HG02759 (cell line): ENCODE measurements around the gene GABRA4.

ENCODE experiments used
- ATAC-seq: cut with Tn5 transposase; IDR thresholded peaks from one replicate; pipeline ENCODE4 v1.9.1; 2021; ENCODE audit warnings: mild to moderate bottlenecking, moderate library complexity; ENCODE audit not compliant: unreplicated experiment

Gene GABRA4

DNA sequence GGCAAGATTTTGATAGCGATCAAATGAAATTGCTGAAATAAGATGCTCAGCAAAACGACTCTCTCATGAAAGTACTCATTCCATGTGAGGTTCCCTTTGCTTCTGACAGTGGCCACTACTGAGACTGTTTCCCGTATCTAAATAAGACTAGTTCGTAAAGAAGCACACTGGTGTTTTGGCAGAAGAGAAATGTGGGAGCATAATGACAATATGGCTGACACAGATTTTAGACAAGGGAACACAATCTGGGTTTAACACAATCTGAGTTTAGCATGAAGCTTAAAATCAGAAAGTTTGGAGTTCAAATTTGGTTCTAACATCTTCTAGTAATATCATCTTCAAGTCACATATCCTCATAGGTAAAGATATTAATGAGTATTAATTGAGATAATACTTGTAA is 13.7 kb downstream of the GABRA4 start:
- no peak for ATAC-seq

- ATAC-seq = no peak
These were observed 14.1 kb downstream of the GABRA4 start for GRCh38 chr4:46979283-46979682.

DNA sequence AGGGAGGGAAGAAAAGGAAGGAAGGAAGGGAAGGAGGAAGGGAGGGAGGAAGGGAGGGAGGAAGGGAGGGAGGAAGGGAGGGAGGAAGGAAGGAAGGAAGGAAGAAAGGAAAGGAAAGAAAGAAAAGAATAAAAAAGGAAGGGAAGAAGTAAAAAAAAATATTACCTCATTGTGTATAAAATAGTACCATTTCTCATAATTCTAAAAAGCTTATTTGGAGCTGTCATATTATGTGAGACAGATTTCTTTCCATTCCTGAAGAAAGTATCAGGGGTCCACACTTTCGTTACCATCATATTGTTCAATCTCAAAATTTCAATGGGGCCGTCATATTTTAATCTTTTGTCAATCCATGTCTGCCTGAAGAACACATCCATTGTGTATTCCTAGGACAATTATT is 16.1 kb downstream of the GABRA4 start:
- ATAC-seq = no peak

DNA sequence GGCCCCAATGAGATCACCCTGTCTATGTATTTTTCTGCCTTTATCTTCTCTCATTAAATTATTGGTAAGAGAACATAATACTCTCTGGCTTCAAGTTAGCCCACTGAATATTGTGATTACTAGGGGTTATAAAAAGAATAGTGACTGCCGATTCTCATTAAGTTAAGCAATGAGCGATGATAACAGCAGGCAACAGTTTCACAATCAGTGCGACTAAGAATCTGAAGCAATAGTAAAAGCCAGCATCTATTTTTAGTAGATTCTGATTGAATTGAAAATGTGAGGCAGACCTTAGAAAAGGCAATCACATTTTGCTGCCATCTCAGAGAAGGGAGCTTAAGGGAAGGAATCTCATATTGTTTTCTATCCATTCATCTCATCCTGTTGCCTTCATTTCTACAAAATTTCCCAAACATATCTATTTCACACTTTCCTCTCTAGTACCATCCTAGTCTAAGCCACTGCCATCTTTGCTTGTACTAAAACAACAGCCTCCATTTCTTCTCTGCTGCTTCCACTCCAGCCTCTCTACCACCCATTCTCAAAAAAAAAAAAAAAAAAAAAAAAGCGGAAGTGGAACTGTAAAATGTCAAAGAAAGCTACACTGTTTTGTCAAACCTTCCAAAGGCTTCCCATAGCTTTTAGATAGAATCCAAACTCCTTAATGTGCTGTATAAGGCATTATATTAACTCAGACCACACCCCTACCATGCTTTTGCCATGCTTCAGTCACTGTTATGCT is 17.4 kb downstream of the GABRA4 start:
- peak; percentile 54 for ATAC-seq

GRCh38 chr4:46974891-46975543 is 18.4 kb downstream of the GABRA4 start:
- no peak for ATAC-seq

- no peak for ATAC-seq
These were observed 24.5 kb downstream of the GABRA4 start for GRCh38 chr4:46968847-46969246.

DNA sequence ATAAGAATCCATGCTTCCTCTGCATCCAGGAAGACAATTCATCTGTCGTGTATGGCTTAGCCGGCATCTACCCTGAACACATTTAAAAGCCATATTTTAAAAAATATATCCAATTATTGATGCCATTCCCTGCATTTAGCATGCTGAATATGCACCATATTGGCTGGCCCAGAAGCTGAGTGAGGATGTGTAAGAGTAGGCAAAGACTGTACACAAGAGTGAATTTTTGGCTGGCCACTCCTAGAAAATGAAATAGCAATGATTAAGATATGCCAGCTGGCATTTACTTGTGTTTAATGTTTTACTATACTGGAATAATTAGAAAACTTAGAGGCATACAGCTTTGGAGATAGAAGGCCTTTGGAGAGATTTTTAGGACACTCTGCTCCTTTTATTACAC is 25.8 kb downstream of the GABRA4 start:
- no peak for ATAC-seq

DNA sequence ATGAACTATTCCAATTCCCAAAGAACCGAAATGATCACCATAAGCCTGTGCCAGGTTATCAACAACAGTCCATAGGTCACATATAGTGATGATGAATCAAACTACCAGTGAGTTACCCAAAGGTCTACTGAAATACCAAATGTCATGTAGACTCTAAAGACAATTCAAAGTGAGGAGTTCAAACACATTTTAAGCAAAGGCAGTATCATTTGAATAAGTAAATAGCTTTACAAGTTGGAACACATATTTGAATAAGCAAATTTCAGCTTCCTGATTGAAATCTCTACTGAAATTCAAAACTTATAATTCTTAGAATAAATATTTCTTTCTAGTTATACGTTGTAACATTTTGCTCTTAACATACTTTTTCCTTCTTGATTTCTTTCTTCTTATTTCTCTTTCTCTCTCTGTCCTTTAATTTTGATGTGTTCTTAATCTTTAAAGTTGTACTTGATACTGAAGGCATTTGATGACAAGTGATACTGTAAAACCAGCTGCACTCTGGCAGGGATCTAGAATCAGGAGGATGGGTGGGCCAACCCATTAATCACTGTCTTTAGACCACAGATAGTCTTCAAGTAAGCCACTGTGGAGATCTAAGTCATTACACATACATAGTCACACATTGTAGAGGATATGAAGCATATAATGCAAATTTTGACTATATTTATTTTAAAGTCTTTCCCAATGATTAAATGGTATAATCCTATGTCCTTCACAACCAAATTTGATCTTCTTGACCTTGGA is 34.5 kb downstream of the GABRA4 start:
- ATAC-seq = no peak

- ATAC-seq = no peak
These were observed 36.9 kb downstream of the GABRA4 start for GRCh38 chr4:46956451-46956850.

DNA sequence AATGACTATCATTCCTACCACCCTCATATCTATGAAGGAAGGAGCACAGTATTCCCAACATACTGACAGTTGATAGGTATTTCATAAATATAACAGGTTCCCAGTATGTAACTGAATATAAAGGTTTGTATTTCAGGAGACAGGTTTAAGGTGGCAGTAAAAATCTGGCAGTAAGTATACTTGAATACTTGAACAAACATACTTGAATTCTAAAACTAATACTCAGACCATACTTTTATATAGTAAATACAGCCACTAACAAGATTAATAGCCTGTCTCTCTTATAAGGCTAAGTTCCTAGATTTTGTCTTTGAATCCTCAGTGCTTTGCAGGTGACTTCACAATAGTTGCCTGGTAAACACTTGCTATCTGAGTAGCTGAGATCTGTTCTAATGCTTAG is 37.8 kb downstream of the GABRA4 start:
- no peak for ATAC-seq

DNA sequence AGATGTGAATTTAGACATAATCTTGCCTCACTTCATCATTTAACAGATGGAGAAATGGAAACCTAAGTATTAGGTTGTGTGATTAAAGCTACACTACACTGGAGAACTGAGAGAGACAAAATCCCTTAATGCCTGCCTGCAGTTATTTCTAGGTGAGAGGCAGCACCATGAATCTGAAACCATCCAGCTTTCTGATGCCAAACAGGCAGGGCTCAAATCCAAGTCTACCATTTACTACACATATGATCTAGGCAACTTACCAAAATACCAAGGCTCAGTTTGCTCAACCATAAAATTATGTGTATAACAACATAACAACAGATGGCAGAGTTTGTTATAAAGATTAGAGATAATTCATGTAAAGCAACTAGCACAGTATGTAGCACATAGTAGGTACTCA is 38.7 kb downstream of the GABRA4 start:
- ATAC-seq = no peak

DNA sequence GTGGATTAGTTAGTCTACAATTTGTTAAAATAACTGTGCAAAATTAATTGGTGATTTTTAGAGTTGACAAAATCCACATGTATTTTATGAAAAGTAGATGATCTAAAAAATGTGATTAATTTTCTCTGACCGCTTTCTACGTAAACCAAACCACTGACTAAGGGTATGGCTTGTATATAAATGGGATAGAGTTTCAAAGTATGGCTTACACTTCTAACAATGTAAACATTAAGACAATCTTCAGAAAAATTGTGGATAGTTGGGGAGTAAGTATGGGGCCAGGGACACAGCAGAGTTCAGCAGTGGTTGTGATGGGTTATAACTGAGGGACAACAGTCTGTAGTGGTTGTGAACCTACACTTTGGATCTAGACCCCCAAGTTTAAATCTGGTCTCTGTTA is 39.8 kb downstream of the GABRA4 start:
- no peak for ATAC-seq

DNA sequence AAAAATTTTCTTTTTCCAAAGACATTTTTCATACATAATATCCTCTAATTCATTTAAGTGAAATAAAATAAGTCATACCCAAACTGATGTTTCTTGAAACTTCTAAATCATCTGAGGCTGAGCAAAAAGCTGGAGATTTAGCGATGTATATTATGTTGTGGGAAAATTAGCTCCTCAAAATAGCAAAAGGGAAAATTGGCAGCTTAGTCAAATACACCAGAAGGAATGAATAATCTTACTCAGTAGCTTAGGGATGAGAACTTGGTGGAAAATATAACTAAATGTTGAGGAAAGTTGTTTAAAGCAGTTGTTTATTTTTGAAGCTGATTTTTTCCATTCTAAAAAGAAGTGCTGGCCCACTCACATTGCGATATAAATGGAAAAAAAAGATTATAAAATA is 40.9 kb downstream of the GABRA4 start:
- ATAC-seq = no peak

DNA sequence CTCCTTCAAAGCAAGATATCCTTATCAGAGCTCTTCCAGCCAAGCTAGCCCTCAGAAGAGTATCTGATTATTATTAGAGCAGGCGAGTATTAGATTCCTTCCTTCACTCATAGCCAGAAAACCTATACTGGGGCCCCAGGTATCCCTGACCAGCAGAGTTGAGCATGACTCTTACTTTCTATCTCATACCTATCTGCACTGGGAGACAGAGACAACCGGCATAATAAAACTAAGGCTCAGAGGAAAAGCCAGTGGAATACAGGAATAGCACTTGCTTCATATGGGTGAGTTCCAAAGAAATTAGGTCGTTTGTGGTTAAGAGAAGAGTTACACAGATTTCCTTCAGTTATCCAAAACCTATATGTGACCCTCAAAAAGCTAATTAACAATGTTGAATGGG is 42.6 kb downstream of the GABRA4 start:
- no peak for ATAC-seq

- no peak for ATAC-seq
These were observed 43.6 kb downstream of the GABRA4 start for GRCh38 chr4:46949822-46950221.

DNA sequence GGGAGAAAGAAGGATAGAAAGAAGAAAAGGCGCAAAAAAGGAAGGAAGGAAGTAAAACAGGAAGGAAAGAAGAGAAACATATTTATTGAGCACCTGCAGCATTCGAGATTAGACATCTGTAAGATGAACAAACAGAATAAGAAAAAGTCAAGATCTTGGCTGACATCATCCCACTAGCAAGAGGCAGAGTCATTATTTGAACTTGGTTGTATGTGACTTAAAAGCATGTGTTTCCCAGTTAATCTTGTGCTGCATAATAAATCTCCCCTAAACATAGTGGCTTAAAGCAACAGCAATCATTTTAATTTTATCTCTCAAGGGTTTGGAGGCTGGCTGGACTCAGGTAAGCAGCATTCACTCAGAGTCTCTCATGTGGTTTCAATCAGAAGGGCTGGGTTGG is 45.8 kb downstream of the GABRA4 start:
- ATAC-seq = no peak

DNA sequence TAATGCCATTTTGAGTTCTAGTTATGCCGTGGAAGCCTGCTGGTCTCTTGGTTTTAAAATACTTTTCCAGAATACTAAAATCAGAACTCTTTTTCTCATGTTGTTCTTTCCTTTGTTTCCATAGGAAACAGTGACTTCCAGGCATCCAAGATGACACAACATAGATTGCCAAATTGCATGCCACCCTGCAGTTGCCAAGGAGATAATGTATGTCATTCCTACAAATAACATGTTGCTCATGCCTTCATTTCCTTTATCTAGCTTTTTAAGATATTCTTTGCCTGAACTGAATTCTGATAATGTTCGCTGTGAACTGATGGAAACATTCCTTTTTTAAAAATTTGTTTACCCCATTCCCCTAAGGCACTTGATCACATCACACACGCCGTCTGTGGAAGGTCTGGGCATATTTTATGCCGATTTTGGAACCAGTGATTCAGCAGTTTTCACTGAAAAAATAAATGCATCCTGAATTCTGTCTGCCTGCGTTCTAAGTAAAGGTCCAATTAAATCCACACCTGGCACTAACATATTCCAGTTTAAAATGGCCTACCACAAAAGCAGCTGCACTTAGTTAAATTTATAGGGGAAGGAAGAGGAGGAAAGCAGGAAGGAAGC is 46.4 kb downstream of the GABRA4 start:
- ATAC-seq = no peak

- no peak for ATAC-seq
These were observed 48.3 kb downstream of the GABRA4 start for GRCh38 chr4:46945062-46945461.

GRCh38 chr4:46944345-46944744 is 49.0 kb downstream of the GABRA4 start:
- ATAC-seq = no peak

- ATAC-seq = no peak
These were observed 55.9 kb downstream of the GABRA4 start for GRCh38 chr4:46937493-46937892.

- no peak for ATAC-seq
These were observed 58.7 kb downstream of the GABRA4 start for GRCh38 chr4:46934726-46935125.

DNA sequence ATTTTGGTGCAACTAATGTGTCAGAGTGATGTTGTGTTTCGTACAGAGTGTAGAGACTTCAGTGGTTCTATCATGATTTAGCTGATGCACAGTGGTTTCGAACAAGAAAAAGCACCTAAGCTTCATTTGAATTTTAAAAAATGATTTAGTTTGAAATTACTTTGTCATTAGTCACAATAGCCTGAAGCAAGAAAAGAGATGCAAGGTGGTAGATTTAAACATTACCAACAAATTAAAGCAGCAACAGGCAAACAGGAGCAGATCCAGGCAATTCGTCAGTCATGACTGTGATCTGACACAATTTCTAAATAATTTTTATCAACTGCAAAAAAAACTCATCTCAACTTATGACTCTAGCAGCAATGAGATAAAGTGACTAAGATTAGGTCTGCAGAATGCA is 59.7 kb downstream of the GABRA4 start:
- no peak for ATAC-seq
